ENCODE data around the gene BTBD16. TPM values are rescaled to one million over a fixed set of nuclear protein-coding genes. Genes with fewer than 3 reads are reported as not detected.

The BTBD16 gene
- total RNA-seq, 2 donors from 2014 or later: 0.62 TPM; not detected in 1

DNA sequence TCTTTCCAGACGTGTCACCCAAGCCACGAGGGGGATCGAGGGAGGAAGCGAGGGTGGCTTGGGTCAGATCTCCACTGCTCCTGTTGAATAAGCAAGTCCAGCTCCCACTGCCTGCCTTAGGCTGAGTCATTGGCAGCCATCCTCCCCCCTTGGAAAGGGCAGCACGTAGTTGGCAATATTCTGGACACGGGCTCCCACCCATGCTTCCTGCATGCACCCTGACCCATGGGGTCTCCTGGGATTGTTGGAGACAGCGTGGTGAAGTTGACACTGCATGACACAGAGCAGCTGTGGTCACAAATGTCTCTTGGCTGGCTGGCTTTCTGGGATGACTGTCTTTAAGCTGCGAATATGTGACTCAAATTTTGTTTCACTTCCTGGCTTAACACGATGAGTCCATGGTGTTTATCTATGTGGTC is 11.2 kb downstream of the BTBD16 start:
- H3K27ac ChIP-seq: no peak overlapping the region
- no peaks in the 10 kb centered on the region for H3K4me1 ChIP-seq (replicated peaks)
- no peak for DNase-seq (ENCODE audit: low spot score)
- WGBS: 83% methylated on average over 9 of the region's 9 CpGs
- intact Hi-C loops (cut with DNase I): no loop called here
- no peaks in the 10 kb centered on the region for H3K27me3 ChIP-seq (replicated peaks; ENCODE audit: insufficient read depth)
- no peak for TF ChIP-seq POLR2A (IDR thresholded peaks at IDR 0.05)
- no peak for TF ChIP-seq POLR2AphosphoS5 (IDR thresholded peaks at IDR 0.05)
- TF ChIP-seq, protein P1, sequence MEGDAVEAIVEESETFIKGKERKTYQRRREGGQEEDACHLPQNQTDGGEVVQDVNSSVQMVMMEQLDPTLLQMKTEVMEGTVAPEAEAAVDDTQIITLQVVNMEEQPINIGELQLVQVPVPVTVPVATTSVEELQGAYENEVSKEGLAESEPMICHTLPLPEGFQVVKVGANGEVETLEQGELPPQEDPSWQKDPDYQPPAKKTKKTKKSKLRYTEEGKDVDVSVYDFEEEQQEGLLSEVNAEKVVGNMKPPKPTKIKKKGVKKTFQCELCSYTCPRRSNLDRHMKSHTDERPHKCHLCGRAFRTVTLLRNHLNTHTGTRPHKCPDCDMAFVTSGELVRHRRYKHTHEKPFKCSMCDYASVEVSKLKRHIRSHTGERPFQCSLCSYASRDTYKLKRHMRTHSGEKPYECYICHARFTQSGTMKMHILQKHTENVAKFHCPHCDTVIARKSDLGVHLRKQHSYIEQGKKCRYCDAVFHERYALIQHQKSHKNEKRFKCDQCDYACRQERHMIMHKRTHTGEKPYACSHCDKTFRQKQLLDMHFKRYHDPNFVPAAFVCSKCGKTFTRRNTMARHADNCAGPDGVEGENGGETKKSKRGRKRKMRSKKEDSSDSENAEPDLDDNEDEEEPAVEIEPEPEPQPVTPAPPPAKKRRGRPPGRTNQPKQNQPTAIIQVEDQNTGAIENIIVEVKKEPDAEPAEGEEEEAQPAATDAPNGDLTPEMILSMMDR (IDR thresholded peaks at IDR 0.05): no peak
- no peak overlapping the region for H3K4me3 ChIP-seq
- H3K9me3 ChIP-seq: no peaks in the 10 kb centered on the region
- no peaks in the 10 kb centered on the region for H3K36me3 ChIP-seq

DNA sequence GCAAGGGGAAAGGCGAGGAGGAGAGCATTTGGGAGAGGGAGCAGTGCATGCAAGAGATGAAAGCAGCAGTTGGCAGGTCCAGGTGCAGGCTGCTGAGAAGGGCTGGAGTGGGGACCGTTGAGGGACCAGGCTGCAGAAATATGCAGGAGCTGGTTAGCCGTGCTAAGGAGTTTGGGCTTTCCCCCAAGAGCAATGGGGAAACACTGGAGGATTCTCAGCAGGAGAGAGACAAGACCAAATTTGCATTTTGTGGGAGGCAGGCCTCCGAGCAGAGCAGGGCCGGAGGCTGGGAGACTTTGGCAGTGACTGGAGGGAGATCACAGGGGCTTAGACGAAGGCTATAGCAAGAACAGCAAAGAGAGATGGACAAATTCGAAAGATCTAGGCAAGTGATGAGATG is 11.8 kb downstream of the BTBD16 start:
- intact Hi-C loops (cut with DNase I): no loop called here
- TF ChIP-seq POLR2AphosphoS5 (IDR thresholded peaks at IDR 0.05) (no peak), POLR2A (IDR thresholded peaks at IDR 0.05) (no peak)
- TF ChIP-seq, protein P1 (IDR thresholded peaks at IDR 0.05): no peak
- Histone ChIP-seq H3K27ac (no peak overlapping the region), H3K4me3 (no peak overlapping the region), H3K4me1 (replicated peaks) (no peaks in the 10 kb centered on the region), H3K36me3 (no peaks in the 10 kb centered on the region), H3K9me3 (no peaks in the 10 kb centered on the region), H3K27me3 (replicated peaks; ENCODE audit: insufficient read depth) (no peaks in the 10 kb centered on the region)
- DNase-seq (ENCODE audit: low spot score): no peak
- WGBS: 83% methylated on average over 7 of the region's 7 CpGs

DNA sequence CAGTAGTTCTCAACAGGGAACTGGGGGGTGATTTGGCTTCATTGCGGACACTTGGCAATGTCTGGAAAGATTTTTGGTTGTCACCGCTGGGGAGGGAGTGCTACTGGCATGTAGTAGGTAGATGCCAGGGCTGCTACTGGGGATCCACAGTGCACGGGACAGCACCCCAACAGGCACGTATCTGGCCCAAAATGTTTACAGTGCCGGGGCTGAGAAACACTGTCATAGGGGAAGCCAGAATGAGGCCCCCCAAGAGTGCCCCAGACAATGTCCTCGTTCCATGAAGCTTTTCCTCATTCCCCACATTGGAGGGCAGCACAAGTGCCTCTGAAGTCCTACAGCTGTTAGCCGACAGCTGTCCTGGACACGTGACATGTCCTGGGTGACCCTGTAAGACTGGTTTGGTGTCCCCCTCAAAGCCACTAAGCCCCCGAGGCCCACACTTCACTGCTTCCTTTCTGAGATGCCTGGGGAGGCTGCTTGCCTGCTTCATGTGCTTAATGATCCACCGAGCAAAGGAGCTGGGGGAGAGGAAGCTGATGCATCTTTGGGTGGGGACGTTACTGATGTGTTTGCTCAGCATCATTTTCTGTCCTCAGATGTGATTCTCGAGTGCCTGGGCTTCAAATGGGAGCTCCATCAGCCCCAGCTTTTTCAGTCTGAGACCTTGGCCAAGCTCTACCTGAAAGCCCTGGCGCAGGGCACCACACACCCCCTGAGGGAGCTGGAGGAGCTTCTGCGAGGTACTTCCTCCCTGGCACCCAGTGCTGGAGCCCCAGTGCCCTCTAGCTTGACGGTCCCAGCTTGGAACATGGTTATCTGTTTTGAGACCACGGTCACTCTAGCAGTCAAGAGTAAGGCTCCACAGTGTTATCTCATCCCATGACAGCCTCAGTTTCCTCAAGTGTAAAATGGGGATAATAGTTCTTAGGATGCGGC is 14.7 kb downstream of the BTBD16 start:
- intact Hi-C loops (cut with DNase I): no loop called here
- WGBS: 84% methylated on average over 17 of the region's 17 CpGs
- H3K27ac ChIP-seq: no peak overlapping the region
- no peak overlapping the region for H3K4me3 ChIP-seq
- H3K9me3 ChIP-seq: no peaks in the 10 kb centered on the region
- H3K4me1 ChIP-seq (replicated peaks): no peaks in the 10 kb centered on the region
- H3K36me3 ChIP-seq: no peaks in the 10 kb centered on the region
- TF ChIP-seq POLR2AphosphoS5 (IDR thresholded peaks at IDR 0.05): no peak
- TF ChIP-seq, protein P1 (IDR thresholded peaks at IDR 0.05): no peak
- TF ChIP-seq POLR2A (IDR thresholded peaks at IDR 0.05): no peak
- no peak for DNase-seq (ENCODE audit: low spot score)
- H3K27me3 ChIP-seq (replicated peaks; ENCODE audit: insufficient read depth): no peaks in the 10 kb centered on the region

DNA sequence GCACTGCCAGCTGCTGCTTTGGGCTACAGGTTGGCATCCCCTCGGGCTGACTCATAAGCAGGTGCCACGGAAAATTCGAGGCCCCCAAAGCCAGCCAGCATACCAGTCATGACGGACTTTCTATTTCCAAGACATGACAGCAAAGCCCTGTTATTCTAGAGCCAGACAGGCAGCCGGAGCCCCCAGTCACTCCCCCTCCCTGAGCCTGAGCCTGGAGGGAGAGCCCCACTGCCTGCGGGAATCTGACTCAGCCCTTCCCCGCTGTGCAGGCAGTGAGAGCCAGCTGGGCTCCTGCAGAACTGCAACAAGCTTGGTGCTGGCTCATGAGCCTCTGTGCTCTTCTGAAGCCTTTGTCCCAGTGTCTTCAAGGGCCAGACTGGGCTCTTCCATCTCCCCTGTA is 15.8 kb downstream of the BTBD16 start:
- H3K4me1 ChIP-seq (replicated peaks): no peaks in the 10 kb centered on the region
- 54% methylated on average over 7 of the region's 7 CpGs for WGBS
- H3K27ac ChIP-seq: no peak overlapping the region
- no peak overlapping the region for H3K4me3 ChIP-seq
- intact Hi-C loops (cut with DNase I): no loop called here
- no peak for DNase-seq (ENCODE audit: low spot score)
- no peaks in the 10 kb centered on the region for H3K27me3 ChIP-seq (replicated peaks; ENCODE audit: insufficient read depth)
- no peak for TF ChIP-seq POLR2AphosphoS5 (IDR thresholded peaks at IDR 0.05)
- TF ChIP-seq POLR2A (IDR thresholded peaks at IDR 0.05): no peak
- TF ChIP-seq, protein P1 (IDR thresholded peaks at IDR 0.05): no peak
- H3K9me3 ChIP-seq: no peaks in the 10 kb centered on the region
- H3K36me3 ChIP-seq: no peaks in the 10 kb centered on the region

DNA sequence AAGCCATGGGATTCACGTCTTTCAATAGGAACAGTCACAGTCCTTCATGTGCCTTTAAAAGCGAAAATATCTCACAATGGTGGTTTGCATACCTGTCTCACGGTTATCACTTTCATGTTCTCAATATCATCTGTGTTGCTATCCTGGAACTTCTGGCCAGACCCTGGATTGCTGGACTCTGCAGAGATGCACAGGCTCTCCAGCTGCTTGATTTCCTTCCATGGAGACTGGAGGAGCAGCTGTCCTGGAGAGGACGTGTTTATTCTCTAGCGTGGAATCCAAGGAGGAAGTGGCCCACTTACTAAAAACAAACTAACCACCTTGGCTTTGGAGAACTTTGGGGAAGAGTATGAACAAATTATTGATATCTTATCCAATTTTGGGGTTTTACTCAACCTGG is 16.5 kb downstream of the BTBD16 start:
- Histone ChIP-seq H3K27ac (no peak overlapping the region), H3K4me1 (replicated peaks) (no peaks in the 10 kb centered on the region), H3K27me3 (replicated peaks; ENCODE audit: insufficient read depth) (no peaks in the 10 kb centered on the region), H3K4me3 (no peak overlapping the region), H3K36me3 (no peaks in the 10 kb centered on the region), H3K9me3 (no peaks in the 10 kb centered on the region)
- intact Hi-C loops (cut with DNase I): no loop called here
- TF ChIP-seq, protein P1 (IDR thresholded peaks at IDR 0.05): no peak
- TF ChIP-seq POLR2A (IDR thresholded peaks at IDR 0.05): no peak
- no peak for TF ChIP-seq POLR2AphosphoS5 (IDR thresholded peaks at IDR 0.05)
- WGBS: 65% methylated on average over 5 of the region's 5 CpGs
- no peak for DNase-seq (ENCODE audit: low spot score)

All from prostate gland (tissue), 2 donors.